Thyroid gland (tissue), 4 donors: Measurements from ENCODE around the gene ZBTB7A.

ENCODE experiments used
- CTCF ChIP-seq, 6 experiments: fragments of 200-600 bp in 3 of 6; fragments of 450-650 bp in 3 of 6; sonication (generic) in 3 of 6; IDR thresholded peaks; one replicate each; pipeline ENCODE4 v1.5.1; 2016 to 2019; ENCODE audit warnings: antibody characterized with exemption in 6 of 6, mild to moderate bottlenecking in 2 of 6, inconsistent platforms in 1 of 6, moderate library complexity in 1 of 6
- POLR2A ChIP-seq, 2 donors: fragments of 450-650 bp; IDR thresholded peaks; one replicate each; pipeline ENCODE4 v1.6.1; 2017; ENCODE audit warnings: antibody characterized with exemption in 2 of 2, mild to moderate bottlenecking in 2 of 2, moderate library complexity in 1 of 2

- TF ChIP-seq POLR2A (IDR thresholded peaks at IDR 0.05) (no peak), CTCF (IDR thresholded peaks at IDR 0.05) (no peak)
Measured at GRCh38 chr19:4098493-4098892, 31.8 kb upstream of the ZBTB7A start.
